ENCODE data around the gene LHX3.

LHX3 gene

GRCh38 chr9:136209232-136209631 lies 4.3 kb upstream of the LHX3 start:
- DNase-seq (ENCODE audit: low read depth in 3 of 3, low spot score in 1 of 3), result no peak

GRCh38 chr9:136208675-136209074 lies 3.7 kb upstream of the LHX3 start:
- DNase-seq (ENCODE audit: low read depth in 3 of 3, low spot score in 1 of 3), result no peak

DNA sequence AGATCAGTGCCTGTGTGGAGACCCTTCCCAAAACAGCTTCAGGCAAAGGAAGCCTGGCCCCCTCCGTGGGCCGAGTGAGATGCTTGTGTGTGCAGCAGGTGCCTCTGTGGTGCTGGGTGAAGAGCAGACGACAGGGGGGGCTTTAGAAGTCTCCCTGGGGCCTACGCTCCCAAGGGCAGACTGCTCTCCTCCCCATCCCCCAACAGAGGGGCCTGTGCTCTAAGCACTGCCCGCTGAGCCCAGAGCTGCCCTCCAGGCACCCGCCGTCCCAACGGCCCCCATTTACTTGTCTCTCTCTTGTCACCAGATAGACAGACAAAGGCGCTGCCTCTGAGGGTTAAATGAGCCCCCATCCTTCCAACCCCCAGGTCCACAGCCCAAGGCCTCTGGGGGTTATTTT lies 2.7 kb upstream of the LHX3 start:
- DNase-seq (ENCODE audit: low read depth in 3 of 3, low spot score in 1 of 3), result no peak

DNA sequence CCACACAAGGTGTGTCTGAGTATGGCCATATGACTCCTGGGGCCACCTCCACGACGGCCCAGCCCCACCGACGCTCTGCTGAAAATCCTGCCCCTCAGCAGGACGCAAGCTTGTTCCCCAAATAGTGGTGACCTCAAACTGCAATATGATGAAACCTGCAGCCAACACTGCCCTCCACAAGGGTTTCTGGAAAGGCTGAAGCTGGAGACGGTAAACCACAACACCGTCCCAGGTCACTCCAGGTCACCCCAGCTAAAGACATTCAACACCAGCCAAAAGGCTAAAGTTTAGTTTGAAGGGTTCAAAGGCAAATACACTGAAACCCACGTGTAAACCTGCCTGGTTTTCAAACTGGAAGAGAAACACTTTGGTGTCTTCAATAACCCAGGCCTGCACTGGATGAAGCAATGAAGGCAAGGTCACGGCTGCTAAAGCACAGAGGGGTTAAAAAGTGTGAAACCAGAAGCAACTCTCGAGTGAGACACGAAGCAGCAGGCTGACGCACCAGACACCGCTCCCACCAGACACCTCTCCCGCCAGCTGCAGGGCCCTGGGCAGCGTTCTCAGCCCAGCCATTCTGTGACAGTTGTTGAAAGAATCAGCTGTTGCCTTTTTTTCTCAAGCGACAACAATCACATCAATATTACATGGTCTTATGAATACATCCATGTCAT lies 1.8 kb upstream of the LHX3 start:
- no peak for DNase-seq (ENCODE audit: low read depth in 3 of 3, low spot score in 1 of 3)

DNA sequence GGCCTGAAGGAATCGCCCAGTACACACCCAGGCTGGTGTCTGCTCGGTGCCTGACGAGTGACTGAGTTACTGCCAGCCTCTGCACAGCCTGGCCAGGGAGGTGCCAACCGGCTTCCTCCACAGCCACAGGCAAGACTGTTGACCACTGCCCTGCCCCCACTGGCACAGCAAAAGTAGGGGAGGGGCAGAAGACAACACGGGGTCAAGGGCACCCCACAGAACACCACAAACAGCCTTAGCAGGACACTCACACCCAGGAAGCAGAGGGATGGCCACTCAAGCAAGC lies 722 bp upstream of the LHX3 start:
- no peak for DNase-seq (ENCODE audit: low read depth in 3 of 3, low spot score in 1 of 3)

DNA sequence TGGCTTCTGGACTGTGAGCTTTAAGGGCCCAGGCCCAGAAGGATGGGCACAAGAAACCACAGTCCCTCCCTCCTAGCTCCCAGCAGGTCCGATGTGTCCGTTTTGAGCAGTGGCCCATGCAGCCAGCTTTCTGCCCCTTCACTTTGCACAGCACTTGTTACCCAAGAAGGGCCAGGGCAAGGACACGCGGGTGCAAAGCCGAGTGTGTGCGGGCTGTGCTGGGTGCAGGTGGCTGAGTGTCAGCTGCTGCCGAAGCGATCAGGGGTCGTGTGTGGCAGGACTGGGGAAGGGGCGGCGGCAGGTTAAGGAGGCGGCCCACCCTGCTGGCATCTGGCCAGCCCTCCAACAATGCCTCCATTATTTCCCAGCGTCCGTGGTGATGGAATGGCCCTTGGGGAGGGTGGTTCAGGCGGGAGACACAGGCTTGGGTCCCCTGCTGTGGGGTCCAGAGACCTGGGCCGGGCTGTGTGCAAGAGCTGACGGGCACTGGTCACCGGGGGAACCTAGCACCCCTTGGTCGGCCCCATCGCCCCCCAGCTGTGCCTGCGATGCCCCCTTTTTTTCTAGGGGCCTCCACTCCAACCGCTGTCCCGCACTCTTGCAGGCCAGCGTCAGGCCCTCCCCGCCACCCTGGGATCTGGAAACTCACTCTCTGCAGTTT lies 653 bp downstream of the LHX3 start:
- no peak for DNase-seq (ENCODE audit: low read depth in 3 of 3, low spot score in 1 of 3)

GRCh38 chr9:136203408-136204144 lies 1.4 kb downstream of the LHX3 start:
- no peak for DNase-seq (ENCODE audit: low read depth in 3 of 3, low spot score in 1 of 3)

GRCh38 chr9:136202454-136203407 lies 2.2 kb downstream of the LHX3 start:
- no peak for DNase-seq (ENCODE audit: low read depth in 3 of 3, low spot score in 1 of 3)

DNA sequence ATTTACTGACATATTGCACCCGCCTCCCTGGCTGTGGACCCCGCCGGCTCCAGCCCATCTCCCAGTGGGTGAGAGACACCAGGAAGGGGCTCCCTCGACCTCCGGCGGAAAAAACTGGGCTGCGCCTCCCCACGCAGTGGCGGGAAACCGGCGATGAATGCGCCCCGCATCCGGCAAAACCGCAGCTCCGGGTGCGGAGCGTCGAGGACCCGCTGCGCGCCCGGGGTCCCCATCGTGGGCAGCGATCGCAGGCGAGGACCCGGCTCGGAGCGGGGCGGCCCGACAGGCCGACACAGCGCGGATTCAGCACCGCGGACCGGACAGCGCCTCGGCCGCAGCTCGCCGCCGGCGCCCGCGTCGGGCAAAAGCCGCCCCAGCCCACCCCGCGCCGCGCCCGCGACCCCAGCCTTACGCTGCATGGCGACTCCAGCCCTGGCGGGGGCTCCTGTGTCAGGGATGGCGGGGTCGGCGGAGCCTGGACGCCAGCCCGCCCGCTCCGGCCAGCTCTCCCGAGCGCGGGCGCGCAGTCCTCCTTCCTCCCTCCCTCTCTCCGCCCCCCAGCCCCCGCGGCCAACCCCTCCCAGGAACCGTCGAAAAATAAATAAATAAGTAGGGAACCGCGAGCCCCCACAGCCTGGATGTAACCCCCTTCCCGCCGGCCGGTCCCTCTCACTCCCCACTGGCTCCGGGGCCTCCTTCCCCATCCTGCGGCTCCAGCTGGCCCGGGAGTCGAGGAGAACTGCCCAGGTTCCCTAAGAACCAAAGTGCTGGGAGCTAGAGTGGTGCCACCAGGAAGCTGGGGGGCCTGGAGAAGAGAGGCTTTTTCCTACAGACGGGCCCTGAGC lies 3.1 kb downstream of the LHX3 start:
- DNase-seq (ENCODE audit: low read depth in 3 of 3, low spot score in 1 of 3), result no peak

DNA sequence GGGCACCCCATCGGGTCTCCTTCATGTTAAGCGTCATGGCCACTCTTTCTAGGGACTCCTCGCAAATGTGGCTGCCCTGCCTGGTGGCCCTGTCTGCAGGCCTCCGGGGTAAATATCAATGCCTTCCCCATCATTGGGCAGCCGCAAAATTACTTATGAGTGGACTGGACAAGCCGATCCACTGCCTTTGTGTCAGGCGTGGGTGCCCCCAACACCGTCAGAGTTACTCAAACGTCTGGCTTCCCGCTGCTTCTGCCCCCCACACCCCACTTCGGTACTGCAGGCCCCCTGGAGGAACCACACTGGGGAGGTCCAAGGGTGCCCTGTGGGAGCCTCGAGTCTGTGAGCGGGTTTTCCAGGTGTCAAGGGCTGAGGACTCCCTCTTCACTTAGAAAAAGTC lies 3.8 kb downstream of the LHX3 start:
- no peak for DNase-seq (ENCODE audit: low read depth in 3 of 3, low spot score in 1 of 3)

- no peak for DNase-seq (ENCODE audit: low read depth in 3 of 3, low spot score in 1 of 3)
Measured at GRCh38 chr9:136200424-136200823, 4.5 kb downstream of the LHX3 start.

DNA sequence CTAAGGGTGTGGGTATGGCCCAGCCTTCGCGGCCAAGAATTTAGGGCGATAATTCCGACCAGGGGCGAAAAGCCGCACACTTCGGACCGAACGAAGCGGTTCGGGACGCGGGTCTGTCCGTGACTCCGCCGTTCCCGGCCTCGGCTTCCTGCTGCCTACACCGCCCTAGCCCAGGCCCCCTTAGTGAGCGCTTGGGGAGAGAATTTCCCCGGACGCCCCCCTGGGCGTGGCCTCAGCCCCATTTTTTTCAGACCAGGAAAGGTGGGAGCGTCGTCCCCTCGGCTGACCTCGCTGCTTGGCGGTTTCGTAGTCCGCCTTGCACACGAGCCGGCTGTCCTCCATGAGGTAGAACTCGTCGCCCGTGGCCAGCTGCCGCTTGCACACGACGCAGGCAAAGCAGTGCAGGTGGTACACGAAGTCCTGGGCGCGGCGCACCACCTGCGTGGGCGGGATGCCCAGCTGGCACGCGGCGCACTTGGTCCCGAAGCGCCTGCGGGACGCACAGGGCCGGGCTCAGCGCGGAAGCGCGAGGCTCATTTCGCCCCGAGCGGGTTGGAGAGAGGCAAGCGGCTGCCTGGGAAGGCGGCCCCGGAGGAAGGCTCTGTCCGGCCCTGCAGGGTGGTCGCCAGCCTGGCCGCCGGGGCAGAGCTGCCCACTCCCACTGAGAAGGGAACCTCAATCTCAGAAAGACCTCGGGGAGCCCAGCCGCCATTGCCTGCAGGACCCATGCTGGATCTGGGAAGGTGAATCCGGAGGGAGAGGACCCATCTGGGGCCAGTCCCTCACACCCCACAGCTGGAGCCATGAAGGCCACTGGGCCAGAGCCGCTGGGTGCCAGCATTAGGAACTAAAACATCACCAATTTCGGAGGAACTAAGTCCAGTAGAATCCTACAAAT lies 5.3 kb downstream of the LHX3 start:
- DNase-seq (ENCODE audit: low read depth in 3 of 3, low spot score in 1 of 3), result no peak

GRCh38 chr9:136198605-136199083 lies 6.3 kb downstream of the LHX3 start:
- no peak for DNase-seq (ENCODE audit: low read depth in 3 of 3, low spot score in 1 of 3)

DNA sequence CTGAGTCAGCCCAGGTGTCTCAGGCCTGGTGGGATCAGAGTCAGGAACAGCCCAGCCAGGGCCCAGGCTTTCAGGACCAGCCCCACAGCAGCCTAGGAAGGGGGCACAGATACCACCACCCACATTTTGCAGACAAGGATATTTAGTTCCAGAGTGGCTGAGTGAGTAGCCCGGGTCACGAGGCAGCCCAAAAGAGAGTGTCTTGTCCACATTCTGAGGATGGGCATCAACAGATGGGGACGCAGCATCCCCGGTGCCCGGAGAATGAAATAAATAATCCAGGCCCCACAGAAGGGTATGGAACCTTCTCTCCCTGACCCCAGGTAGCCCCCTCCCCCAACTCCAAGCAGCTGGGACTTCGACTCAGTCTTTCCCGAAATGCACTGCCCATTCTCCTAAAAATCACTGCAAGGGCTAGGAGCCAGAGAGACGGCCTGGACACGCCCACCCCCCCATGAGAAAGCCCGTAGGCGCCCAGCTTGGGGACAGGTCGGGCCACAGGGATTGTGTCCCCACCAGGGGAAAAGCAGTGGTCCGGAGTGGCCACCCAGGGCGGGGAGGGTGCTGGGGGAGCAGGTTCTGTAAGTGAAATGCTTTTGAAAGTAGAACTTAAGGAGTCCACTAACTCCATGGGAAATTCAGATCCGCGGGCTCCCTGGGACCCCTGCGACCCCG lies 6.9 kb downstream of the LHX3 start:
- DNase-seq (ENCODE audit: low read depth in 3 of 3, low spot score in 1 of 3), result no peak

DNA sequence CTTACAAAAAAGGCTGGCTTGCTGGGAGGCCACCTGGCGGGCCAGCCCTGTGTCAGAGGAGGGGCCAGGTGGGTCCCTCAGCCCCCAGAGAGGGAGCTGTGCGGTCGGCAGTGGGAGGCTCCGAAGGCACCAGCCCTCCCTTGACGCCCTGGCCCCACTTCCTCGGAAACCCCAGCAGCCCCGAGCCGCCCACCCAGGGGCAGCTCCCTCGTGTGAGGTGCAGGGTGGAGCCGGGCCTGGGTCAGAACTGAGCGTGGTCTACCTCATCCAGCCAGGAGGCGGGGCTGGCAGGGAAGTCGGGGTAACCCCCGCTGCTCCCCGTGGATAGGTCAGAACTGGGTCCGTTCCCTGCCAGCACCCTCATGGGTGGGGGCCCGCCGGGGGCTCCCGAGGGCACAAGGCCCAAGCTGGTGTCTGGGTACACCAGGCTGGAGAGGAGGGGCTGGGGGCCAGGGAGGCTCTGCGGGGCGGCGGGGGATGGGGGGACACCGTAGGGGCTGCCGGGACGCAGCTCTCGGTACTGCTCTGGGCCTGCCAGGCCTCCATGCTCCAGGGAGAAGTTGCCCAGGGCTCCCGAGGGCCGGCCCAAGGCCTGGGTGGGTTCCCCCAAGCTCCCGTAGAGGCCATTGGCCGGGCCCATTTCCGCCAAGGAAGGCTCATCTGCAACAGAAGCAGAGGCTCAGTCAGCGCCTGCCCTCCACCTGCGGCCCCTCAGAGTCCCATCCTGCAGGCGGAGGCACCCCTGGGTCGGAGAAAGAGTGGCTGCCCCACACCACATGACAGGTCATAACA lies 7.6 kb downstream of the LHX3 start:
- DNase-seq (ENCODE audit: low read depth in 3 of 3, low spot score in 1 of 3), result no peak

GRCh38 chr9:136196404-136197083 lies 8.4 kb downstream of the LHX3 start:
- DNase-seq (ENCODE audit: low read depth in 3 of 3, low spot score in 1 of 3), result no peak

- no peak for DNase-seq (ENCODE audit: low read depth in 3 of 3, low spot score in 1 of 3)
Measured at GRCh38 chr9:136194540-136194939, 10.4 kb downstream of the LHX3 start.

- DNase-seq (ENCODE audit: low read depth in 3 of 3, low spot score in 1 of 3), result no peak
Measured at GRCh38 chr9:136193891-136194279, 11.0 kb downstream of the LHX3 start.
